Measurements from ENCODE around the gene HAUS5.

The HAUS5 gene

DNA sequence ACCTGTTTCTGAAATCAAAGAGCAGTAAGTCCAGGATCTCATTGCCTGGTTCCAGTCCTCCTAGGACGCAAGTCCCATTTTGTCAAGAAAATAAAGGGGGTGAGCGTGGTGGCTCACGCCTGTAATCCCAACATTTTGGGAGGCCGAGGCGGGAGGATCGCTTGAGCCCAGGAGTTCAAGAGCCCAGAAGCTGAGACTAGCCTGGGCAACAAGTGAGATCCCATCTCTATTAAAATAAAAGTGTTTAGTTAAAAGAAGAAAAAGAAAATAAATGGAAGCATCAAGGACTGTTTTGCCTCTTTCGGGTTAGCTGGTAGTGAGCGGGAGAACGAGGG lies 344 bp upstream of the HAUS5 start:
- no peak for TF ChIP-seq POLR2A (IDR thresholded peaks at IDR 0.05; ENCODE audit: low read depth, low read length)
- TF ChIP-seq TAF1 (IDR thresholded peaks at IDR 0.05; ENCODE audit: borderline replicate concordance, low read depth, low read length) = no peak
- TF ChIP-seq POLR2AphosphoS5 (IDR thresholded peaks at IDR 0.05; ENCODE audit: low read depth, low read length) = no peak
- FAIRE-seq (no peak), DNase-seq (ENCODE audit: insufficient read length) (no peak)

- no peak for TF ChIP-seq TAF1 (IDR thresholded peaks at IDR 0.05; ENCODE audit: borderline replicate concordance, low read depth, low read length)
- TF ChIP-seq POLR2AphosphoS5 (IDR thresholded peaks at IDR 0.05; ENCODE audit: low read depth, low read length) = no peak
- no peak for TF ChIP-seq POLR2A (IDR thresholded peaks at IDR 0.05; ENCODE audit: low read depth, low read length)
- DNase-seq (ENCODE audit: insufficient read length) (no peak), FAIRE-seq (no peak)
Measured at GRCh38 chr19:35613574-35613973, 1.0 kb downstream of the HAUS5 start.

GRCh38 chr19:35615036-35615435 lies 2.5 kb downstream of the HAUS5 start:
- DNase-seq (ENCODE audit: insufficient read length) (no peak), FAIRE-seq (no peak)
- TF ChIP-seq TAF1 (IDR thresholded peaks at IDR 0.05; ENCODE audit: borderline replicate concordance, low read depth, low read length) (no peak), POLR2AphosphoS5 (IDR thresholded peaks at IDR 0.05; ENCODE audit: low read depth, low read length) (no peak), POLR2A (IDR thresholded peaks at IDR 0.05; ENCODE audit: low read depth, low read length) (no peak)

DNA sequence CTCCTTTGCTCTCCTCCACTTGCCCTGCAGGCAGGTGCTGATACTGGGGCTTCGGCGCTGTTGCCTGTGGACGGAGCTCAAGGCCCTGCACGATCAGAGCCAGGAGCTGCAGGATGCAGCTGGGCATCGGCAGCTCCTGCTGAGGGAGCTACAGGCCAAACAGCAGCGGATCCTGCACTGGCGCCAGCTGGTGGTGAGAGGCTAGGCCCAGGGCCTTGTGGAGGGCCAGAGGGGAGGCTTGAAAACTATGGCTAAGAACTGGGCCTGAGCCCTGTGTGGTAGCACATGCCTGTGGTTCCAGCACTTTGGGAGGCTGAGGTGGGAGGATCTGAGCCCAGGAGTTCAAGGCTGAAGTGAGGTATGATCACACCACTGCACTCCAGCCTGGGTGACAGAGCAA lies 6.3 kb downstream of the HAUS5 start:
- no peak for FAIRE-seq
- TF ChIP-seq POLR2AphosphoS5 (IDR thresholded peaks at IDR 0.05; ENCODE audit: low read depth, low read length) (no peak), TAF1 (IDR thresholded peaks at IDR 0.05; ENCODE audit: borderline replicate concordance, low read depth, low read length) (no peak), POLR2A (IDR thresholded peaks at IDR 0.05; ENCODE audit: low read depth, low read length) (no peak)
- DNase-seq (ENCODE audit: insufficient read length) = no peak

DNA sequence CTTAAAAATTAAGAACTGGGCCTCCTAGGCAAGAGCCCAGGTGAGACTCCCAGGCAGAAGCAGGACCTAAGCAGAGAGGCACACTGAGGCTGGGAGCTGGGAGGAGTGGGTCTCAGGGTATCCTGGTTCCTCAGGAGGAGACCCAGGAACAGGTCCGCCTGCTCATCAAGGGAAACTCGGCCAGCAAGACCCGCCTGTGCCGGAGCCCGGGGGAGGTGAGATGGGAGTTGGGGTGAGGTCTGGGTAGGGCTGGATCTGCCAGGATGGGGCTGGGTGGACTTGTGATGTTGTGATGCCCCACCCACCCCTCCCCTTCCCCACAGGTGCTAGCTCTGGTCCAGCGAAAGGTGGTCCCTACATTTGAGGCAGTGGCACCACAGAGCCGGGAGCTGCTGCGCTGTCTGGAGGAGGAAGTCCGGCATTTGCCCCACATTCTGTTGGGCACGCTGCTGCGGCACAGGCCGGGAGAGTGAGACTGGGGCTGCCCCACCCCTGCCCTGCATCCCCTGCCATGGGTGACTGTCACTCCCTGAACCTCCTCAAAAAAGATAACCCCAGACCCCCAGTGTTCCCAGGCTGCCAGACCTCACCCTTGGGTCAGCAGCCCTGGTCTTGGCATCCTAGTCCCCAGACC lies 6.9 kb downstream of the HAUS5 start:
- FAIRE-seq (no peak), DNase-seq (ENCODE audit: insufficient read length) (no peak)
- TF ChIP-seq POLR2AphosphoS5 (IDR thresholded peaks at IDR 0.05; ENCODE audit: low read depth, low read length) = no peak
- no peak for TF ChIP-seq TAF1 (IDR thresholded peaks at IDR 0.05; ENCODE audit: borderline replicate concordance, low read depth, low read length)
- no peak for TF ChIP-seq POLR2A (IDR thresholded peaks at IDR 0.05; ENCODE audit: low read depth, low read length)

GRCh38 chr19:35620001-35620400 lies 7.5 kb downstream of the HAUS5 start:
- TF ChIP-seq POLR2AphosphoS5 (IDR thresholded peaks at IDR 0.05; ENCODE audit: low read depth, low read length) (no peak), TAF1 (IDR thresholded peaks at IDR 0.05; ENCODE audit: borderline replicate concordance, low read depth, low read length) (no peak), POLR2A (IDR thresholded peaks at IDR 0.05; ENCODE audit: low read depth, low read length) (no peak)
- DNase-seq (ENCODE audit: insufficient read length) (no peak), FAIRE-seq (no peak)

- DNase-seq (ENCODE audit: insufficient read length) = no peak
- FAIRE-seq = no peak
- TF ChIP-seq POLR2AphosphoS5 (IDR thresholded peaks at IDR 0.05; ENCODE audit: low read depth, low read length) (no peak), POLR2A (IDR thresholded peaks at IDR 0.05; ENCODE audit: low read depth, low read length) (no peak), TAF1 (IDR thresholded peaks at IDR 0.05; ENCODE audit: borderline replicate concordance, low read depth, low read length) (no peak)
Measured at GRCh38 chr19:35621708-35622107, 9.2 kb downstream of the HAUS5 start.

DNA sequence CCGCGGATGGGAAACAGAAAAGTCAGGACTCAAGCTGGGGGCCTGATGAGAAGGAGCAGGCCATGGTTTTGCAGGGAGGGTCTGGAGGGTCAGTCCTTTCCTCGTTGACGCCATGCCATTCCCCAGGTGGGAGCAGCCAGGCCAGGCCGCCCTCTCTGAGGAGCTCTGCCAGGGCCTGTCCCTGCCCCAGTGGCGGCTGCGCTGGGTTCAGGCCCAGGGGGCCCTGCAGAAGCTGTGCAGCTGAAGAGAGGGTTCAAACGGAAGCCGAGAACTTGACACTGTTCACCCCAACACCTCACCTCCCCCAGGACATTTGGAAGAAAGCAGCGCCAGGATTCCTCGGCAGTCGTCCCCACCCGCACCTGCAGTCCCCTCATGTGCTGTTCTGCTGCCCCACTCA lies 10.2 kb downstream of the HAUS5 start:
- TF ChIP-seq POLR2A (IDR thresholded peaks at IDR 0.05; ENCODE audit: low read depth, low read length) (no peak), TAF1 (IDR thresholded peaks at IDR 0.05; ENCODE audit: borderline replicate concordance, low read depth, low read length) (no peak), POLR2AphosphoS5 (IDR thresholded peaks at IDR 0.05; ENCODE audit: low read depth, low read length) (no peak)
- FAIRE-seq (no peak), DNase-seq (ENCODE audit: insufficient read length) (no peak)

DNA sequence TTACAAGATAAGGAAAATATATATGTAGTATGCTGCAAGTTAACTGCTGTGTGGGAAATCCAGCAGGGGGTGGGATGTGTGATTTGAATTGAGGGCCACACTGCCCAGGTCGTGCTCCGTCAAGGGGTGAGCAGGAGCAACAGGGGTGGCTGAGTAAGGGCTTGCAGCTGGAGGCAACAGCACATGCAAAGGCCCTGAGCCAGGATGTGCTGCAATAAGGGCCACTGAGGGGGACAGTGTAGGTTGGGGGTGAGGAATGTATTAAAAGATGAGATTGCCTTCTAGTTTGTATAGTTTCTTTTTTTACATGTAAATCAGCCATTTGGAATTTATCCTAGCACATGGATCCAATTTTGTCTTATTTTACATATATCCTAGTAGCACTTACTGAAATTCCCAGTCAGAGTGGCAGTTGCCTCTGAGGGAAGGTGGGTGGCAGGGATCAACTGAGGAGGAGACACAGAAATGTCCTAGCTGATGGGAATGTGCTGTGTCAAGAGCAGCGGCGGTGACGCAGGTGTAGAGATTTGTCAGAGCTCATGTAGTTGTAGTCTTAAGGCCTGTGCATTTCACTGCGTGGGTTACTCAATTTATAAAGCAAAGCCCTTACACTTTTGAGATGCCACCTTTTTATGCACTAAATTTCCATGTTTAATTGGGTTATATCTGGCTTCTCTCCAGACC lies 10.9 kb downstream of the HAUS5 start:
- no peak for FAIRE-seq

GRCh38 chr19:35628264-35628564 lies 15.7 kb downstream of the HAUS5 start:
- FAIRE-seq (peak; percentile 42), DNase-seq (ENCODE audit: insufficient read length) (no peak)
- TF ChIP-seq POLR2AphosphoS5 (IDR thresholded peaks at IDR 0.05; ENCODE audit: low read depth, low read length) (no peak), POLR2A (IDR thresholded peaks at IDR 0.05; ENCODE audit: low read depth, low read length) (no peak), TAF1 (IDR thresholded peaks at IDR 0.05; ENCODE audit: borderline replicate concordance, low read depth, low read length) (no peak)

More for the DNA sequence above, 10.9 kb downstream of the HAUS5 start:
- TF ChIP-seq POLR2AphosphoS5 (IDR thresholded peaks at IDR 0.05; ENCODE audit: low read depth, low read length) (0 out of 2 replicates have a peak, but pooled peaks have one; percentile 19), TAF1 (IDR thresholded peaks at IDR 0.05; ENCODE audit: borderline replicate concordance, low read depth, low read length) (no peak), POLR2A (IDR thresholded peaks at IDR 0.05; ENCODE audit: low read depth, low read length) (no peak)
- DNase-seq (ENCODE audit: insufficient read length) = no peak

GRCh38 chr19:35628565-35629331 lies 16.2 kb downstream of the HAUS5 start, which contains the start of gene RBM42:
RBM42 (plus strand) TSS chr19:35629036; CDS start chr19:35629154, 118 bp downstream.
- TF ChIP-seq TAF1 (IDR thresholded peaks at IDR 0.05; ENCODE audit: borderline replicate concordance, low read depth, low read length) (0 out of 2 replicates have a peak, but pooled peaks have one; percentile 19), POLR2AphosphoS5 (IDR thresholded peaks at IDR 0.05; ENCODE audit: low read depth, low read length) (peak; percentile 45; the same call in 1 of the 2 replicates), POLR2A (IDR thresholded peaks at IDR 0.05; ENCODE audit: low read depth, low read length) (peak; percentile 68)
- peak; percentile 100 for FAIRE-seq
- peak; percentile 96 for DNase-seq (ENCODE audit: insufficient read length)
